HG03095 (cell line): ENCODE results near the gene ADIG.

ENCODE experiments used
- ATAC-seq: cut with Tn5 transposase; IDR thresholded peaks from one replicate; pipeline ENCODE4 v1.9.1; 2021; ENCODE audit warnings: moderate library complexity; ENCODE audit not compliant: unreplicated experiment

The ADIG gene

GRCh38 chr20:38630727-38631126, 49.7 kb downstream of the ADIG start:
- ATAC-seq: no peak

DNA sequence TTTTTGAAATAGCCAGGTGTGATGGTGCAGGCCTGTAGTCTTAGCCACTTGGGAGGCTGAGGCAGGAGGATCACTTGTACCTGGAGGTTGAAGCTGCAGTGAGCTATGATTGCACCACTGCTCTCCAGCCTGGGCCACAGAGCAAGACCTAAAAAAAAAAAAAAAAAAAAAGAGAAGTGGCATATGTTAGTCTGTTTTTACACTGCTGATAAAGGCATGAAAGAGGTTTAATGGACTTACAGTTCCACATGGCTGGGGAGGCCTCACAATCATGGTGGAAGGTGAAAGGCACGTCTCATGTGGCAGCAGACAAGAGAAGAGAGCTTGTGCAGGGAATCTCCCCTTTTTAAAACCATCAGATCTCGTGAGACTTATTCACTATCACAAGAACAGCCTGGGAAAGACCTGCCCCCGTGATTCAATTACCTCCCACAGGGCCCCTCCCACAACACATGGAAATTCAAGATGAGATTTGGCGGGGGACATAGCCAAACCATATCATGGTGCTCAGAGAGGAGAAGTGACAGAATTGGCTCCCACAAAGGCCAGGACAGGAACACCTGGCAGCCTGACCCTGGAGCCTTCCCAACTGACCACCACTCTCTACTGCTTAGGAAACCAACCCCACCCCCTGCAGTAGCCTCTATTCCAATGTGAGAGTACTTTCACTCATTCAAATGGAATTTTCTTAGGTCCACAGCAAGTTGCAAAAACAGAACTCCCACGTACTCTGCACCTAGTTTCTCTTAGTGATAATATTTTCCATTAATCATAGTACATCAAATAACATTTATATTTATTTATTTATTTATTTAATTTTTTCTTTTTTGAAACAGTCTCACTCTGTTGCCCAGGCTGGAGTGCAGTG, 50.4 kb downstream of the ADIG start:
- no peak for ATAC-seq

DNA sequence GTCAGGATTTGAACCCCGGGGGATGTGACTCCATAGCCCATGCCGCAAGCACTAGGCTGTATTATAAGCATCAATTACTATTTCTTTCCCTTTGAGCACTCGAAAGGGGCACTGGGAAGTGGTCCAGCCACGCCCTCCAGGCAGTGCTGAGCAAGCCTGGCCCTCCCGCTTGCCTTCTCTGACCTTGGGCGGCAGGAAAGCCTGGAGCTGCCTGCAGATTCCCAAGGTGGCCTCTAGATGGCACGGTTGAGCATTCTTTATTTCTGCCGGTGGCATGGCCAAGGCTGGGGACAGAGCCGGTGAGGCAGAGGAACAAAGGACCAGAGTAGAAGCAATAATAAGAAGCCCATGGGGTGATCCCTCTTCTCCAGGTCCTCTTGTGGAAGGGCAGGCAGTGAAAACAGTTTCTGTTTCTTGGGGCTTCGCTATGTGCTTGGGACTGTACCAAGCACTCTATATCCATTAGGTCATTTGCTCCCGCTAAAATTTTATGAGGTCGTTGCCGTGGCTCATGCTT, 52.6 kb downstream of the ADIG start:
- ATAC-seq: peak; percentile 60

- no peak for ATAC-seq
Observed at GRCh38 chr20:38635721-38636288, 54.8 kb downstream of the ADIG start.
